Measurements from ENCODE around the gene ADPRHL1. TPM values are rescaled to one million over a fixed set of nuclear protein-coding genes. Genes with fewer than 3 reads are reported as not detected.

The ADPRHL1 gene
- total RNA-seq, 2 donors from 2014 or later, result 0.21 to 0.94 TPM

- Mint-ChIP-seq H3K27ac (no peak overlapping the region), H3K27me3 (peaks cover 17% of the 10 kb centered on the region)
- ATAC-seq, result no peak
These were observed 102.4 kb downstream of the ADPRHL1 start for GRCh38 chr13:113350938-113351335.

DNA sequence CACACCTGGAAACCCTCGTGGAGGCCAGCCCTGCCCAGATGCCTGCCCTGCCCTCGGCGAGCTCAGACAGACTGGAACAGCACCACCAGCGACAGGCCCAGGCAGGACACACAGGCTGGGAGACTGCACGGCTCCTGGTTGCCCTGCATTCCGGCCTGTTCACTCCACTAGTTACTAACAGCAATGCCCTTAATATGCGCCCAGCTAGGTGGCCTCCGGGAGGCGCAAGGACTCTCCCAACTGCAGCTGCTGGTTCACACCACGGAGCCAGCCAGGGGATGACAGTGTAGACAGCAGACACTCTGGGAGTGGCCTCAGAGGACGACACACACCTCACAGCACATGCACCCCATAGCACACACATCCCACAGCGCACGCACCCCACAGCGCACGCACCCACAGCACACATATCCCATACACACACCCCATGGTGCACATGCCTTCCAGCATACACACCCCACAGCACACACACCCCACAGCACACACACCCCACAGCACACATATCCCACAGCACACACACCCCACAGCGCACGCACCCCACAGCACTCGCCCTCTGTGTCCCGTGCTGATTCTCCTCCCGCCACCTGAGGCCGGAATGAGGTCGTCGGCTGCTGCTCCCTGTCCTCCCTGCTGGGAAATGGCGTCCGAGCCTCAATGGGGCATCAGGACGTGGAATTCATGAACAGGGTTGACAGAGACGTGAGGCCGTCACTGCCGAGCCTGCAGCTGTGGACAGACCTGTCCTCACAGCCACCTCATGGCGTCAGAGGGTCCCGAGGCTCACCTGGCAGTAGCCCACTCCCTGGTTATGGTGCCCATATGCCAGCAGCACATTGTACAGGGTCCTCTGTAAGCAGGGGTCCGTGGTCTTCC, 103.0 kb downstream of the ADPRHL1 start:
- peaks cover 12% of the 10 kb centered on the region for H3K27me3 Mint-ChIP-seq
- no peaks in the 10 kb centered on the region for H3K36me3 Mint-ChIP-seq (ENCODE audit: low read depth)
- DNase-seq (no peak), ATAC-seq (no peak)
- H3K27ac Mint-ChIP-seq, result no peak overlapping the region
- H3K9me3 ChIP-seq (ENCODE audit: control insufficient read depth, low read length, poor library complexity, severe bottlenecking), result no peaks in the 10 kb centered on the region
- H3K4me3 Mint-ChIP-seq, result no peak overlapping the region
- no peaks in the 10 kb centered on the region for H3K4me1 Mint-ChIP-seq

More at GRCh38 chr13:113350938-113351335, 102.4 kb downstream of the ADPRHL1 start:
- Mint-ChIP-seq H3K4me3 (no peak overlapping the region), H3K4me1 (no peaks in the 10 kb centered on the region), H3K36me3 (ENCODE audit: low read depth) (peaks cover 2% of the 10 kb centered on the region)
- no peaks in the 10 kb centered on the region for H3K9me3 ChIP-seq (ENCODE audit: control insufficient read depth, low read length, poor library complexity, severe bottlenecking)
- DNase-seq, result no peak

Other genes with a start within 250 kb of the ADPRHL1 start
- 10 to 100 TPM; 31.3 to 47.9 TPM for gene PCID2, start 244.8 kb downstream of the ADPRHL1 start, total RNA-seq
- gene CUL4A, start 243.9 kb downstream of the ADPRHL1 start, total RNA-seq, result 10 to 100 TPM; 78.3 to 80.2 TPM
- gene LAMP1, start 156.2 kb downstream of the ADPRHL1 start, total RNA-seq, result 100 to 1,000 TPM in 1 of 2 donors, 10 to 100 TPM in 1; 92.5 to 102 TPM
- under 1 TPM in 1 of 2 donors, not detected in 1; 0.57 TPM for gene GRTP1, start 89.4 kb downstream of the ADPRHL1 start, total RNA-seq
- 10 to 100 TPM; 12.8 to 15.2 TPM for gene DCUN1D2, start 37.2 kb upstream of the ADPRHL1 start, total RNA-seq
- 10 to 100 TPM; 31.1 to 33.6 TPM for gene TFDP1, start 131.3 kb upstream of the ADPRHL1 start, total RNA-seq
- not detected for gene ATP4B, start 204.7 kb upstream of the ADPRHL1 start, total RNA-seq
- under 1 TPM in 1 of 2 donors, not detected in 1; 0.07 TPM for gene GRK1, start 213.7 kb upstream of the ADPRHL1 start, total RNA-seq